Thymus (tissue), 11 donors: Measurements from ENCODE around the gene RYR1. TPM values are rescaled to one million over a fixed set of nuclear protein-coding genes. Genes with fewer than 3 reads are reported as not detected.
A peak's percentile ranks its signal among the peaks of the same experiment; 100 is the strongest.

ENCODE experiments used
- DNase-seq, 9 donors: peaks; one replicate each; pipeline ENCODE4 v3.0.0-alpha.2; 2013; ENCODE audit warnings: low spot score in 9 of 9, low read depth in 6 of 9, missing footprints in 1 of 9
- H3K27ac ChIP-seq, 2 donors: one replicate each; pipeline ENCODE4 v1.5.1; 2013; ENCODE audit warnings: control low read depth in 1 of 2, low read depth in 1 of 2, low read length in 1 of 2, mild to moderate bottlenecking in 1 of 2, moderate library complexity in 1 of 2
- H3K27me3 ChIP-seq, 2 donors: one replicate each; pipeline ENCODE4 v1.5.1; 2013; ENCODE audit warnings: low read length in 1 of 2; ENCODE audit not compliant: control insufficient read depth in 2 of 2, insufficient read depth in 1 of 2
- H3K36me3 ChIP-seq, 2 donors: one replicate each; pipeline ENCODE4 v1.5.1; 2013; ENCODE audit warnings: low read length in 1 of 2, mild to moderate bottlenecking in 1 of 2, moderate library complexity in 1 of 2; ENCODE audit not compliant: control insufficient read depth in 2 of 2, insufficient read depth in 2 of 2
- H3K4me1 ChIP-seq, 2 donors: one replicate each; pipeline ENCODE4 v1.5.1; 2013; ENCODE audit warnings: low read length in 2 of 2; ENCODE audit not compliant: control insufficient read depth in 2 of 2, insufficient read depth in 2 of 2
- H3K4me3 ChIP-seq, 2 donors: one replicate each; pipeline ENCODE4 v1.5.1; 2013; ENCODE audit warnings: low read length in 2 of 2, control low read depth in 1 of 2, mild to moderate bottlenecking in 1 of 2
- H3K9me3 ChIP-seq, 2 donors: one replicate each; pipeline ENCODE4 v1.5.1; 2013; ENCODE audit warnings: low read length in 1 of 2, mild to moderate bottlenecking in 1 of 2; ENCODE audit not compliant: control insufficient read depth in 2 of 2, insufficient read depth in 1 of 2
- WGBS: extraction: QIAGEN DNeasy Blood & Tissue Kit; methylation state at CpG from one replicate; pipeline ENCODE4 v1.1.7; 2013; 5-methylcytosine and 5-hydroxymethylcytosine counted together
- polyA plus RNA-seq: library from polyadenylated mRNA; stranded (reverse); fragments of 200-250 nt; gene quantifications from one replicate; pipeline ENCODE4 v1.2.3, GENCODE V29; 2013
- total RNA-seq: library from RNA; stranded (reverse); fragments of 120-200 nt; gene quantifications from one replicate; pipeline ENCODE4 v1.2.4, GENCODE V29; 2013
- donor health status: healthy.

The RYR1 gene
- total and polyA plus RNA-seq, 2 donors, result 1.1 to 1.8 TPM

DNA sequence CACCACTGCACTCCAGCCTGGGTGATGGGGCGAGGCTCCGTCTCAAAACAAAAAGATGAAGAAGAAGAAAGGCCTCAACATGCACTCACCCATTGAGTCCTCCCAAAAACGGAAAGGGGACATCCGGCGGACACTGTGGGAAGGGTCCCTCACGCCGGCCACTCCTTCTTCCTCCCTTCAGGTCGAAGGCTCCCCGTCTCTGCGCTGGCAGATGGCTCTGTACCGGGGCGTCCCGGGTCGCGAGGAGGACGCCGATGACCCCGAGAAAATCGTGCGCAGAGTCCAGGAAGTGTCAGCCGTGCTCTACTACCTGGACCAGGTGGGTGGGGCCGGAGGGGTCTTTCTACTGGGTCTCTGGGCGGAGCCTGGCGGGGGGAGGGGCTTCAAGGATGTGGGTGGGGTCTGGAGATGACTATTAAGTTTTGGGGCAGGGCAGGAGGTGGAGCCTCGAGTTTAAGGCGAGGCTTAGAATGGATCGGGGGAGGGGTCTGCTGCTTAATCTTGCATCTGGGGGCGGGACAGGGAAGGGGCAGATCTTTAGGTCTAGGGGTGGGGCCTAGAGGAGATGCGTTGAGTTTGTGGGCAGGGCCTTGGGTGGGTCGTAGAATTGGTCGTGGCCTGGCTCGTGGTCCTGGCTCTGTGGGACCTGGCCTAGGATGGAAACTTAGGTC is 94.1 kb downstream of the RYR1 start:
- H3K27ac ChIP-seq, result no peak overlapping the region
- no peak for DNase-seq
- no peaks in the 10 kb centered on the region for H3K36me3 ChIP-seq
- H3K9me3 ChIP-seq, result no peaks in the 10 kb centered on the region
- 59% methylated on average over 32 of the region's 32 CpGs for WGBS
- peaks cover 0 to 2% of the 10 kb centered on the region in 2 donors for H3K27me3 ChIP-seq
- H3K4me3 ChIP-seq, result peak overlapping the region in 1 of 2 donors; percentile 27
- H3K4me1 ChIP-seq, result no peaks in the 10 kb centered on the region

- WGBS, result 83% methylated on average over 24 of the region's 24 CpGs
- H3K9me3 ChIP-seq, result no peaks in the 10 kb centered on the region
- no peaks in the 10 kb centered on the region for H3K4me1 ChIP-seq
- H3K27me3 ChIP-seq, result peaks cover 0 to 2% of the 10 kb centered on the region in 2 donors
- H3K4me3 ChIP-seq, result peak overlapping the region in 1 of 2 donors; percentile 27
- no peaks in the 10 kb centered on the region for H3K36me3 ChIP-seq
- H3K27ac ChIP-seq, result no peak overlapping the region
- no peak for DNase-seq
Observed at GRCh38 chr19:38528213-38528755, 94.8 kb downstream of the RYR1 start.

DNA sequence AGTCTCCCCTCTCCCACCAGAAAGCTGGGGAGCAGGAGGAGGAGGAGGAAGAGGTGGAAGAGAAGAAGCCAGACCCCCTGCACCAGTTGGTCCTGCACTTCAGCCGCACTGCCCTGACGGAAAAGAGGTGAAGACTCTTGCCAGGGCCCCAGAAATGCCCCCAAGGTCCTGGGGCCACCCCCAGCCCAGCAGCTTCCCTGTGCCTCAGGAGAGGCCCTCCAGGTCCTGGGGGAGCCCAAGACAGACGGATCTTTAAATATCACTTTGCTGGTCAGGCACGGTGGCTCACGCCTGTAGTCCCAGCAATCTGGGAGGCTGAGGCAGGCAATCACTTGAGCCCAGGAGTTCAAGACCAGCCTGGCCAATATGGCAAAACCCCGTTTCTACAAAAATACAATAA is 95.4 kb downstream of the RYR1 start:
- 96% methylated on average over 6 of the region's 6 CpGs for WGBS
- H3K36me3 ChIP-seq, result no peaks in the 10 kb centered on the region
- H3K27ac ChIP-seq, result no peak overlapping the region
- no peaks in the 10 kb centered on the region for H3K4me1 ChIP-seq
- no peaks in the 10 kb centered on the region for H3K9me3 ChIP-seq
- DNase-seq, result no peak
- H3K27me3 ChIP-seq, result peaks cover 0 to 2% of the 10 kb centered on the region in 2 donors
- H3K4me3 ChIP-seq, result no peak overlapping the region

- WGBS, result 98% methylated on average over 2 of the region's 2 CpGs
- Histone ChIP-seq H3K36me3 (no peaks in the 10 kb centered on the region), H3K27ac (no peak overlapping the region), H3K9me3 (peaks cover 0 to 16% of the 10 kb centered on the region in 2 donors), H3K4me1 (no peaks in the 10 kb centered on the region), H3K4me3 (no peak overlapping the region), H3K27me3 (peaks cover 0 to 4% of the 10 kb centered on the region in 2 donors)
- no peak for DNase-seq
Observed at GRCh38 chr19:38531515-38531914, 98.0 kb downstream of the RYR1 start.

- Histone ChIP-seq H3K36me3 (no peaks in the 10 kb centered on the region), H3K27ac (no peak overlapping the region), H3K27me3 (peaks cover 0 to 4% of the 10 kb centered on the region in 2 donors), H3K4me3 (no peak overlapping the region), H3K9me3 (peaks cover 0 to 16% of the 10 kb centered on the region in 2 donors), H3K4me1 (no peaks in the 10 kb centered on the region)
- 94% methylated on average over 3 of the region's 3 CpGs for WGBS
- DNase-seq, result no peak
Observed at GRCh38 chr19:38532939-38533338, 99.4 kb downstream of the RYR1 start.

- H3K27ac ChIP-seq, result no peak overlapping the region
- peaks cover 0 to 16% of the 10 kb centered on the region in 2 donors for H3K9me3 ChIP-seq
- H3K36me3 ChIP-seq, result no peaks in the 10 kb centered on the region
- H3K27me3 ChIP-seq, result peaks cover 0 to 3% of the 10 kb centered on the region in 2 donors
- no peaks in the 10 kb centered on the region for H3K4me1 ChIP-seq
- no peak for DNase-seq
- WGBS, result 97% methylated on average over 8 of the region's 8 CpGs
- no peak overlapping the region for H3K4me3 ChIP-seq
Observed at GRCh38 chr19:38534574-38534973, 101.1 kb downstream of the RYR1 start.

- Histone ChIP-seq H3K4me3 (no peak overlapping the region), H3K9me3 (peaks cover 0 to 16% of the 10 kb centered on the region in 2 donors), H3K27me3 (peaks cover 0 to 3% of the 10 kb centered on the region in 2 donors), H3K27ac (no peak overlapping the region), H3K36me3 (no peaks in the 10 kb centered on the region), H3K4me1 (no peaks in the 10 kb centered on the region)
- 95% methylated on average over 3 of the region's 3 CpGs for WGBS
- DNase-seq, result no peak
Observed at GRCh38 chr19:38535212-38535611, 101.7 kb downstream of the RYR1 start.

DNA sequence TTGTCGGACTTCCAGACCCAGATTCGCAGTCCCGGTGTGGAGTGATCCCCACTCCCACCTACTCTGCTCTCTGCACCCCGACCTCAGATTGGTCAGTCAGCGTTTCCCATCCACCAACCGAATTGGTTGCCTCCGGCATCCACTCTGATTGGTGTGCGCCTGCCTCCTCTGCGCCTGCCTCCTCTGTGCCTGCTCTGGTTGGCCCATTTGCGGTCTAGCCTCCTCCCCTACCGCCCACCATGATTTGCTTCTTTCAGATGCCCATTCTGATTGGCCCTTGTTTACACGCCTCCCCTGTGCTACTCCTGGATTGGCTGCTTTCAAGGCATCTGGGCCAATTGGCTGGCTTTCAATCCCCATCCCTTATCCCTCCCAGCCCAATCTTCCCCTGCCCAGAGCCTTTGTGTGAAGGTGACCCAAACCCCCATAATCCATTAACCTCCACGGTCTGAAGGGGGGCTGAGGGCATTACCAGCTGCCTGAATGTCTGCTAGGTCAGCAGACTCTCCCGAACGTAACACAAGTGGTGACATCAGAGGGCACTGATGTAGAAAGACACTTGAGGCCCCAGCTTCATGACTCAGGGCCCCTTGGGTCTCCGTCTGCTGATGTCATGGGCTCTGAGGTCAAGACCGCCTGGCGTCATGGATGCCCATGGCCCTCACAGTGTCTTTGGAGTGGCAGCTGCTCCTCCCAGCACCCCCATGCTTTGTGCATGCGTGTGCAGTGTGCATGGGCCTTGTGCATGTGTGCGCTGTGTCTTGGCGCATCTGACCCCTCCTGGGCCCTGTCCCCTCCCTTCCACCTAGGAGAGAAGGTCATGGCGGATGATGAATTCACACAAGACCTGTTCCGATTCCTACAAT is 103.8 kb downstream of the RYR1 start:
- DNase-seq, result no peak
- Histone ChIP-seq H3K9me3 (peaks cover 0 to 16% of the 10 kb centered on the region in 2 donors), H3K27me3 (peaks cover 0 to 3% of the 10 kb centered on the region in 2 donors), H3K4me1 (no peaks in the 10 kb centered on the region), H3K36me3 (no peaks in the 10 kb centered on the region), H3K4me3 (no peak overlapping the region), H3K27ac (no peak overlapping the region)
- 97% methylated on average over 23 of the region's 23 CpGs for WGBS

DNA sequence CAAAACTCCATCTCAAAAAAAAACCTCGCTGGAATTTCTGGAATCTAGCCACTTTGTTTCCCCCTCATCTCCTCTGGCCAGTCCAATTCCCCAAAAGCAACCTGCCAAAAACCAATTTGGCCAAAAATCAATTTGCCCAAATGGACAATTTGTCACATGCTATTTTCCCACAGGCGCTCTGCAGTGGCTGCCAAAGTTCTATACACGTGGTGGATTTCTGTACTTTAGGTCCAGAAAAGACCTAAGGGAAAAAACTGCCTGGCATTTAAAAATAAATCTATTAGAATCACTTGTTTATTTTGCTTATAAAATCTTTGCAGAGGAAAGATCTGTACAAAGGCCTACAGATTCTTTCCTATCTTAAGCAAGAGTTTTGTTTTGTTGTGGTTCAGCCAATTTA is 104.9 kb downstream of the RYR1 start:
- no peak overlapping the region for H3K27ac ChIP-seq

More for the DNA sequence above, 104.9 kb downstream of the RYR1 start:
- H3K9me3 ChIP-seq, result peaks cover 0 to 16% of the 10 kb centered on the region in 2 donors
- H3K27me3 ChIP-seq, result peaks cover 0 to 3% of the 10 kb centered on the region in 2 donors
- DNase-seq, result no peak
- no peaks in the 10 kb centered on the region for H3K4me1 ChIP-seq
- H3K36me3 ChIP-seq, result no peaks in the 10 kb centered on the region
- H3K4me3 ChIP-seq, result no peak overlapping the region
- WGBS, result 72% methylated on average over 3 of the region's 3 CpGs
